NCI-H2081 (cell line): Measurements from ENCODE around the gene RCSD1.
"Not testable (repeated sequence)": the region's sequence is repeated elsewhere in the genome, so short reads cannot be mapped to it uniquely, and the experiment has no call there.

Source experiments
- DNase-seq, 2 experiments: peaks; one replicate each; lab custom pipeline; 2025; lab: John Stamatoyannopoulos, UW

Gene RCSD1

GRCh38 chr1:167714439-167715156, 84.6 kb downstream of the RCSD1 start:
- peak; percentile 86 for DNase-seq

GRCh38 chr1:167715157-167715999, 85.3 kb downstream of the RCSD1 start:
- peak; percentile 88 to 91 for DNase-seq

- DNase-seq = no peak
Measured at GRCh38 chr1:167716000-167716271, 85.9 kb downstream of the RCSD1 start.

- DNase-seq = no peak
Measured at GRCh38 chr1:167717351-167717750, 87.3 kb downstream of the RCSD1 start.

GRCh38 chr1:167718914-167719691, 89.1 kb downstream of the RCSD1 start:
- no peak for DNase-seq

GRCh38 chr1:167719715-167720421, 89.8 kb downstream of the RCSD1 start:
- not testable (repeated sequence) for DNase-seq

- peak in 1 of 2 experiments; percentile 30 for DNase-seq
Measured at GRCh38 chr1:167720965-167721616, 91.1 kb downstream of the RCSD1 start.

- peak; percentile 94 to 95 for DNase-seq
Measured at GRCh38 chr1:167721617-167722151, 91.7 kb downstream of the RCSD1 start, which contains the start of gene MPZL1. MPZL1 (plus strand) TSS chr1:167721982; CDS start chr1:167722152, 170 bp downstream.

- DNase-seq = peak; percentile 46 to 66
Measured at GRCh38 chr1:167722152-167722869, 92.3 kb downstream of the RCSD1 start.

GRCh38 chr1:167722870-167723251, 92.8 kb downstream of the RCSD1 start:
- DNase-seq = no peak

GRCh38 chr1:167723707-167724323, 93.8 kb downstream of the RCSD1 start:
- no peak for DNase-seq

GRCh38 chr1:167726008-167726407, 96.0 kb downstream of the RCSD1 start:
- no peak for DNase-seq

GRCh38 chr1:167728818-167729410, 98.9 kb downstream of the RCSD1 start:
- DNase-seq = no peak

GRCh38 chr1:167734227-167734626, 104.2 kb downstream of the RCSD1 start:
- DNase-seq = no peak

GRCh38 chr1:167734841-167735240, 104.8 kb downstream of the RCSD1 start:
- DNase-seq = no peak

GRCh38 chr1:167737169-167737568, 107.1 kb downstream of the RCSD1 start:
- DNase-seq = no peak

GRCh38 chr1:167738158-167738557, 108.1 kb downstream of the RCSD1 start:
- DNase-seq = no peak

GRCh38 chr1:167739752-167740151, 109.7 kb downstream of the RCSD1 start:
- DNase-seq = no peak

GRCh38 chr1:167741103-167741502, 111.1 kb downstream of the RCSD1 start:
- not testable (repeated sequence) for DNase-seq
